Pulmonary artery endothelial cell (primary cell): ENCODE data around the gene NUP188. TPM values are rescaled to one million over a fixed set of nuclear protein-coding genes. Genes with fewer than 3 reads are reported as not detected.
"Not testable (repeated sequence)": the region's sequence is repeated elsewhere in the genome, so short reads cannot be mapped to it uniquely, and the experiment has no call there.

Source experiments
- DNase-seq: peaks from one replicate; pipeline ENCODE4 v3.0.0-alpha.2; 2011; ENCODE audit warnings: low read depth, low spot score
- total RNA-seq: library from RNA; depleted of rRNA; stranded (reverse); fragments of >200 nt; gene quantifications from 2 replicates; pipeline ENCODE4 v1.2.3, GENCODE V29; 2014

The NUP188 gene
- total RNA-seq, 1 donor from 2014 or later, result 54.3 TPM

DNA sequence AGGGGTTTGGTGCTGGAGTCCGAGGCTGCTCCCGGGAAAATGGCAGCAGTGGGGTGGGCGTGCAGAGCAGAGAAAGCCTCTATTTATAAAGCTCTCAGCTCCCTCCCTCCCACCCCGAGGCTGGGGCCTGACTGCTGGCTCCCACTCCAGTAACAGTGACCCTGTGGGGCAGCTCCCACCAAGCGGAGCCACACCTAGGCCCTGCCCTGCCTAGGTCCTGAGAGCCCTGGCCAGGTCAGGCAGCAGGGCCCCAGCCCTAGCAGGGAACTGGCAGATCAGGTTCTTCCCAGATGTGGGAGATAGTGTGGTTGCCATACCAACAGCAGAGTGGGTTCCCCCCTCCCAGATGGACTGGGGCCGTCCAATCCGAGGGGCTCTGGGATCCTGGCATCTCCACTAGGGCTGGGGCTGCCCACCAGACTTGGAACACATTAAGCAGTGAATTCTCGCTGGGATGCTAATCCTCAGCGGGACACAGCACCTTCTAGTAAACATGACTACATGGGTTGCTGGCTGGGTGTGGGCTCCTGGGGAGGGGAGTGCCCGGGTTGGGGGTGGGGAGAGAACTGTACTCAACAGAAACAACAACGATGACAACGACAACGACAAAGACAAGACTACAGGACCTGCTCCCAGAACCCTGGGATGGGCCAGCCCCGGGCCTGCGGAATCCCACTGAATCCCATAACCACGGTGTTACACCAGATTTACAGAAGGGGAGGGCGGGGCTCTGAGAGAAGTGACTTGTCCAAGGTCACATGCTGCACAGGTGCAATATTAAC is 79.1 kb downstream of the NUP188 start:
- no peak for DNase-seq

GRCh38 chr9:129027224-129027684 is 79.8 kb downstream of the NUP188 start:
- no peak for DNase-seq

- no peak for DNase-seq
Measured at GRCh38 chr9:129027685-129028191, 80.2 kb downstream of the NUP188 start.

DNA sequence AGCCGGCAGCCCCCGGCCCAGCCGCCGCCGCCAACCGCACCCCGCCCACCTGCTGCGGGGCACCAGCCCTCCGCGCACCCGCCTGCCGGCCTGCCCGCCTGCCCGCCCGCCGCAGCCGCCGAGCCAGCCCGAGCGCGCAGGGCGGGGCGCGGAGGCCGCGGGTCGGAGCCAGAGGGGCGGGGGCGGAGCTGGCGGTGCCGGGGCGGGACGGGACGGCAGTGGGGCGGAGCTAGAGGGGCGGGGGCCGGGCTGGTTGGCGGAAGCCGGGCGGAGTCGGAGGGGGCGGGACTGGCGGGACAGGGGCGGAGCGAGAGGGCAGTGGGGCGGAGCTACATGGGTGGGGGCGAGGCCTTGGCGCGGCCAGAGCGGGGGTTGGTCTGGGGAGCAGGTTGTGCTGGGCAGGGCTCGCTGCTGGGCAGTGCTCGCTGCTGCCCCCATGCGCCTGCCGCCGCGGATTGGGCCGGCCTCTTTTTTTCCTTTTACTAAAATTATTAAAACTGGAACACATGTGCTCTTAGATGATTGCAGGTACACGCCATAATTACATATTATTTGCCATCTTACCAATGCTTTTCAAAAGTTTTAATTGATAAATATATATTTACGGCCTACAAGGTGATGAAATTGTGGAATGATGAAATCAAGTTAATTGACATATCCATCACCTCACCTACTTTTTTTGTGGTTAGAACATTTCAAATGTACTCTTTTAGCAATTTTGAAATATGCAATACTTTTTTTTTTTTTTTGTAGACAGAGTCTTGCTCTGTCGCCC is 80.9 kb downstream of the NUP188 start, which contains the start of gene SH3GLB2:
Gene SH3GLB2, minus strand, starts transcription at position 140 of the 775 bp plus-strand sequence. CDS start 177 bp downstream, outside the sequence.
- DNase-seq, result peak; percentile 84

DNA sequence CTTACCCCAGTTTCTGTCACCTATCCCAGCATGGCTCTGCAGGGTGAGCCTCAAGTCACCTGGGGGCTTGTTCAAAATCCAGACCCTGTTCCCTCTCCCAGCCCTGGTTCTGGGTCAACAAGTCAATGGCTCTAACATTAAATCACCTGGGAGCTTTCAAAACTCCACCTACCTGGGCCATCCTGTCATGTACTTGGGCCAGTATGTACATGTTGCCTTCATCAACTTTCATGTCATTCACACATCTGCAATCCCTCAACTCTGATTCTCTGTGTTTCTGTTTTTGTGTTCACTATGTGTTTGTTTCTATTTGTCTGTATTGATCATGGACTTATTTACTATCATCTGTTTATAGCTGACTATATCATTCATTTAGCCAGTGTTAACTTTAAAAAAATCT is 82.7 kb downstream of the NUP188 start:
- DNase-seq, result no peak

- no peak for DNase-seq
Measured at GRCh38 chr9:129031514-129031913, 84.0 kb downstream of the NUP188 start.

DNA sequence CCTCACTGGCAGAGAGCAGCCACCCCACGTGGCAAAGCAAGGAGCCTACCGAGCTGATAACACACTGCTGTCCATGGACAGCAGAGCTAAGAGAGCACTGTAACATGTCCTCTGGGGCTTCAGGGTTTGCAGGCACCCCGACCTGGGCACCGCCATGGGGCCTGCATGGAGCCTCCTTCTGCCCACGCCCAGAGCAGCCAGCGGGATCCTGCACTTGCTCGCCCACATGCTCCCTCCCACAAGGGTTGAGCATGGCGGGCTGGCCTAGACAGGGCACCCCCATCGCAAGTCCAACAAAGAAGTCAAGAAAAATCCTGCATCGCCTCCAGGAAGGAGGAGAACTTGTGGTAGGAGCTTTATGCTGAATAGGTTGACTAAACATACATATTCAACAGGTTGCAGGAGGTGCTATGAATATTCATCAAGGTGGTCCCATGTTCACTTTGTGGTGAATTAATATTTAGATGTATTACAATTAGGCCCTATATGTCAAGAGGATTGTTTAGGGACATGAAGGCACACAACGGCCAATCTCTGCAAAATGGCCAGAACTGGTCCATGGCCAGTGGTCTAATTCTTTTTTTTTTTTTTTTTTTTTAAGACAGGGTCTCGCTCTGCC is 85.2 kb downstream of the NUP188 start:
- DNase-seq, result no peak

- DNase-seq, result no peak
Measured at GRCh38 chr9:129033216-129033615, 85.7 kb downstream of the NUP188 start.

DNA sequence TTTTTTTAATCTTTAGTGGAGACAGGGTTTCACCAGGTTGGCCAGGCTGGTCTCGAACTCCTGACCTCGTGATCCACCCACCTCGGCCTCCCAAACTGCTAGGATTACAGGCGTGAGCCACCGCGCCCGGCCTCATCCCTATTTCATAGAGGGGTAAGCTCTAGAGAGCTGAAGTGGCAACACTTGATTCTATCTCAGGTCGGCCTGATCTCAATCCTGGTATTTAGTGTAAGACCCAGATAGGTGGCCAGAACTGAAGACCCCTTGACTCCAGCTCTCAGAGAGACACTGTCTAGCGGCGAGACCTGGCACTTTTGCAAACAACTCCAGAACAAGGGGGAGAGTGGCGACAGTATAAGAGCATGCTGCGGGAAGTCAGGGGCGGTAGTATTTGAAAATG is 88.3 kb downstream of the NUP188 start:
- DNase-seq, result not testable (repeated sequence)

- DNase-seq, result peak; percentile 96
Measured at GRCh38 chr9:129036241-129036922, 88.9 kb downstream of the NUP188 start, which contains the start of gene MIGA2. TSS of gene MIGA2 (plus strand) at chr9:129036626. CDS start at chr9:129040595, 3,969 bp downstream.

- no peak for DNase-seq
Measured at GRCh38 chr9:129036923-129037766, 89.6 kb downstream of the NUP188 start.

- no peak for DNase-seq
Measured at GRCh38 chr9:129037767-129038098, 90.2 kb downstream of the NUP188 start.

DNA sequence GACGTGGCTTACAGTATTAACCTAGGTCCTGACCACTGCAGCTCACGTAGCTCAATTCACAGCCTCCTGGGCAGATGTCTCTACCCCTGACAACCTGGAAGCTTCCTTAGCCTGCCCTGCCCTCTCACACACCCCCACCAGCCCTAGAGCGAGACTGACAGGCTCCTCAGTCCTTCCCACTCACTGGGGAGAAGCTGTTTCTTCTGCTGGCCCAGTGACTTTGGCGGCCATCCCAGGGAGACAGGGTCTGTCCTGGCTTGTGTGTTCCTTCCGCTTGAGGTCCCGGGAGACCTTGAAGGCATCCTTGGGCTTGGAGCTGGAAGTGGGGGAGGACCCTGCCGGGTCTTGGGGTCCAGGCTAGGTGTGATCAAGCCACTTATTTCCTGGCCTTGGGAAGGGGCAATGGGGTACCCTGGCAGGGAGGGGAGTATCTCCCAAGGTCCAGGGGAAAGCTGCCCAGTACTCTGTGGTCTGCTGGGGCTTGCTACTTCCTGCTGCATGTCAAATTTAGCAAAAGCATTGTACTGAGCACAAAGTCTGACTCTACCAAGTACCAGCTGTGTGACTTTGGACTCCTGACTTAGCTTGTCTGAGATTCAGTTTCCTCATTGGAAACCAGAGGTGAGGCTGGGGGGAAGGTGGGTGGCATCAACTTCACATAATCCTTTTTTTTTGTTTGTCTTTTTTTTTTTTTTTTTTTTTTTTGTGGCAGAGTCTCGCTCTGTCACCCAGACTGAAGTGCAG is 90.8 kb downstream of the NUP188 start:
- no peak for DNase-seq

GRCh38 chr9:129040113-129040643 is 92.7 kb downstream of the NUP188 start:
- no peak for DNase-seq

- DNase-seq, result no peak
Measured at GRCh38 chr9:129042016-129042415, 94.5 kb downstream of the NUP188 start.

GRCh38 chr9:129052592-129052991 is 105.1 kb downstream of the NUP188 start:
- no peak for DNase-seq

DNA sequence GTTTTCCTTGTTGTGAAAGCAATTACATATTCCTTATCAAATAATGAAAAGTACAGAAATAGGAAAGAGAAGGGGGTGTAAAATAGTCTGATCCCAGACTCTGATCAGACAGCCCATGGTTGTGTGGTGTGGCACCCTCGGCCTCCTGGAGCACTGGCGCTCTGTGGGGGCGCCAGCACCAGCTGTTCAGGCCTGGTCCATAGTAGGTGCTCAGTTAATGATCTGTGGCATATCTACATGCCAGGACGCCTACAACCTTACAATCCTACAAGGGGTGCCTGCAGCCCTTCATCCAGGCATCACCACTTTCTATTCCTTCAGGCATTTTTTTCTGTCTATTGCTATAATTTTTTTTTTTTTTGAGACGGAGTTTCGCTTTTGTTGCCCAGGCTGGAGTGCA is 105.5 kb downstream of the NUP188 start:
- DNase-seq, result no peak

GRCh38 chr9:129054163-129054851 is 106.8 kb downstream of the NUP188 start:
- DNase-seq, result no peak
